ENCODE data around the gene ATXN7. TPM values are rescaled to one million over a fixed set of nuclear protein-coding genes. Genes with fewer than 3 reads are reported as not detected.

Gene ATXN7
- total RNA-seq, 2 experiments from 2014 or later, result 26.5 to 28.6 TPM

DNA sequence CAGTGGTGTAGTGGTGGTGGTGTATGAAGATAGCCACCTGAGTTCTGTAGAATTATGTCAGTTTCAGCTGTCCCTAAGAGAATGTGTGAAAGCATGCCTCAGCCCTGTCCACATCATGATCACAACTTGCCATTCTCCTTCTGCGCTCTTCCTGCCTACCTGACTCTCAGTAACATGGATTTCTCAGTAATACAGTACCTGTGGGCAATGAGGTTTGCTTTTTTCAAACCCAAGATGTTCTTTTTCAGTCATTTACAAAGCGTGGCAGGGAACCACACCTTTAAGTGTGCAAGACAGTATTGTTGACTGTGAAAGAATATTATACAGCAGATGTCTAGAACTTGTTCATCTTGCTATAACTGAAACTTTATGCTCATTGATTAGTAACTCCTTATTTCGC is 120.7 kb downstream of the ATXN7 start:
- H3K4me3 Mint-ChIP-seq, result no peak overlapping the region
- no peaks in the 10 kb centered on the region for H3K27me3 Mint-ChIP-seq
- DNase-seq, result no peak
- H3K9me3 Mint-ChIP-seq, result peaks cover 3% of the 10 kb centered on the region
- peaks cover 58% of the 10 kb centered on the region for H3K4me1 Mint-ChIP-seq
- peaks cover 53% of the 10 kb centered on the region for H3K36me3 Mint-ChIP-seq
- H3K27ac Mint-ChIP-seq, result peak overlapping the region; percentile 31

DNA sequence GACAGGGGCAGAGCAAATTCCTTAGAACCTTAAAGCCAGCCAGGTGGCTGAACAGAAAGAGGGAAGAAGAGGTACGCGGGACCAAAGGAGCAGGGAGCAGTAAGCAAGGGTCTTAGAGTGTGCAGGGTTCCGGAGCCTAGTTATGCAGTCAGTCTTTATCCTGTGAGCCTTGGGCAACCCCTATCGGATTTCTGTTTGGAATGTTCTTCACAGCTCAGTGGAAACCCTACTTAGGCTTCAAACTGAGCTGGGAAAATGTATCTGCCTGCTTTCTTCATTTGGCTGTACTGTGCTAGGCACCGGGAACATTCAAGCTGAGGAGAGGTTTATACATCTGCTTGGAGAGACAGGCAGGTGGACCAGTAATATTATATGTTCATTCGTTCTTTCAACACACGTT is 122.5 kb downstream of the ATXN7 start:
- peaks cover 44% of the 10 kb centered on the region for H3K4me1 Mint-ChIP-seq
- no peaks in the 10 kb centered on the region for H3K27me3 Mint-ChIP-seq
- peak overlapping the region; percentile 49 for H3K27ac Mint-ChIP-seq
- no peak for DNase-seq
- no peak overlapping the region for H3K4me3 Mint-ChIP-seq
- H3K36me3 Mint-ChIP-seq, result peaks cover 38% of the 10 kb centered on the region
- H3K9me3 Mint-ChIP-seq, result no peaks in the 10 kb centered on the region

DNA sequence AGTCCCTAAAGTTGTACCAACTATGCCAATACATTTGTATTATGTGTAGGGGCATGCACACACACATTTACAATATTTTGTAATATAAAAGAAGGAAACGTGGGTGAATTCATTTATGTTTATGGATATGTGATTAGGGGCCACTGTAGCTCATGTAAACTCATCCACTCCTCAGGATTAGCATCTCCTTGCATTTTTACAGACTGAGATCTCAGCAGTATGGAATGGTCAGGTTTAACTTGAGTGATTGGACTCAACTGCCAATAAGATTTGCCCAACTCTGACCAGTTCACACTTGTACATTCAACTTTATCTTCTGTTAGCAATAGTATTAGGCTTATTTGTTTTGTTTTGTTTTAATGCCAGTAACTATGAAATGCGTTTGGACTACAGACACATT is 123.2 kb downstream of the ATXN7 start:
- Mint-ChIP-seq H3K27ac (no peak overlapping the region), H3K4me3 (no peak overlapping the region), H3K4me1 (peaks cover 42% of the 10 kb centered on the region), H3K36me3 (peaks cover 36% of the 10 kb centered on the region), H3K9me3 (no peaks in the 10 kb centered on the region), H3K27me3 (no peaks in the 10 kb centered on the region)
- no peak for DNase-seq

- peak overlapping the region; percentile 35 for H3K27ac Mint-ChIP-seq
- H3K36me3 Mint-ChIP-seq, result peaks cover 29% of the 10 kb centered on the region
- peaks cover 43% of the 10 kb centered on the region for H3K4me1 Mint-ChIP-seq
These were observed 125.3 kb downstream of the ATXN7 start for GRCh38 chr3:63988943-63989342.

GRCh38 chr3:63990204-63990603 is 126.5 kb downstream of the ATXN7 start:
- no peaks in the 10 kb centered on the region for H3K9me3 Mint-ChIP-seq
- H3K27me3 Mint-ChIP-seq, result no peaks in the 10 kb centered on the region
- H3K27ac Mint-ChIP-seq, result peak overlapping the region; percentile 65
- no peak for DNase-seq
- peaks cover 45% of the 10 kb centered on the region for H3K4me1 Mint-ChIP-seq
- peaks cover 27% of the 10 kb centered on the region for H3K36me3 Mint-ChIP-seq
- no peak overlapping the region for H3K4me3 Mint-ChIP-seq

More at GRCh38 chr3:63988943-63989342, 125.3 kb downstream of the ATXN7 start:
- Mint-ChIP-seq H3K9me3 (no peaks in the 10 kb centered on the region), H3K4me3 (no peak overlapping the region), H3K27me3 (no peaks in the 10 kb centered on the region)
- no peak for DNase-seq

GRCh38 chr3:63990733-63991132 is 127.1 kb downstream of the ATXN7 start:
- H3K4me1 Mint-ChIP-seq, result peaks cover 45% of the 10 kb centered on the region
- DNase-seq, result no peak
- peak overlapping the region; percentile 65 for H3K27ac Mint-ChIP-seq
- H3K27me3 Mint-ChIP-seq, result no peaks in the 10 kb centered on the region
- peaks cover 28% of the 10 kb centered on the region for H3K36me3 Mint-ChIP-seq
- no peaks in the 10 kb centered on the region for H3K9me3 Mint-ChIP-seq
- no peak overlapping the region for H3K4me3 Mint-ChIP-seq

GRCh38 chr3:63991666-63992065 is 128.0 kb downstream of the ATXN7 start:
- Mint-ChIP-seq H3K27ac (peak overlapping the region; percentile 18), H3K9me3 (no peaks in the 10 kb centered on the region), H3K4me3 (no peak overlapping the region), H3K4me1 (peaks cover 46% of the 10 kb centered on the region), H3K27me3 (no peaks in the 10 kb centered on the region), H3K36me3 (peaks cover 32% of the 10 kb centered on the region)
- DNase-seq, result no peak

DNA sequence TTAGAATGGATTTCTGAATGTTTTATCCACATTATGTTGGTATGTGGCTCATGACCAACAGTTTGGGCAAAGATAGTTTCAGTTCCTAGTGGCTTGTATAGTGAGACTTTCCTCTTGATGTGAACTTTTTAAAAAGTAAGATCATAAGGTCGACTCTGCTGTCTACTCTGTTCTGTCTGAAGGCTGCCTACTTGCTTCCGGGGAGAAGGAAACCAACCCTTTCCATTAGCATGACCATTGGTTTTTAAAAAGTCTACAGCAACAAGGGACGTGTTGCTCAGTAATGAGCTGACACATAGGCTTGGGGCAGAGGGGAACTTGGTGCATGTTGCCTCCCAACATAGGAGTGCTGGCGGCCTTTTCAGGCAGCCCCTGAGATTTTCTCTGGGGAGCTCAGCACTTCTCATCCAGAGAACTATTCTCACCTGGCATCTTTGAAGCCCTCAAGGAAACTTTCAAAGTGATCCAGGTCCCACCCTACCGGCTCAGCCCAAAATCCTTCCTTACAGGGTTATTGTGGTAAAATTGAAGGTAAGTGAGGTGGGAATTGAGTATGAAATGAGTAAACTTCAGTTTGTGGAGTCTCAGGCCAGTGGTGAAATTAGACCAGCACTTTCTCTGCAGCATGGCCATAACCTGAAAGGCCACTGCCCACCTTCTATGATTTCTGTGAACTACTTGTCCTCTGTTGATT is 129.0 kb downstream of the ATXN7 start:
- no peak for DNase-seq
- Mint-ChIP-seq H3K36me3 (peaks cover 36% of the 10 kb centered on the region), H3K27ac (peak overlapping the region; percentile 30), H3K27me3 (no peaks in the 10 kb centered on the region), H3K9me3 (no peaks in the 10 kb centered on the region), H3K4me1 (peaks cover 48% of the 10 kb centered on the region), H3K4me3 (no peak overlapping the region)

DNA sequence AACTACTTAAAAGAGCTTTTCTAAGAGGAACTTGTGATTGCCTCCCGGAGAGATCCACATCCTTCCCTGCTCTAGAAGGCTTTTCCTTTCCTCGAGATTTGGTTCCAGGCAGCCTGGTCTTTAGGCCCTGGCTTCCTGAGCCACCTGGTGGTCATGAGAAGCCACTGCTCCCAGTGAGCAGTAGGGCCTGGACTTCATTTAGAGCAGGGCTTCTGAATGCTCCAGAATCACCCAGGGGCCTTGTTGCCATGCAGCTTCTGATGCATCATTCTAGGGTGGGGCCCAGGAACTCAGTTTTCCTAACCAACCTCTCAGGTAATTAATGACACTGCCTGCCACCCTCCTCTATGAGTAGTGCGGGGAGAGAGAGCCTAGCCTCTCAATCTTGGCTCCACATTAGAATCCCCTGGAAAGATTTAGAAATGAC is 130.0 kb downstream of the ATXN7 start:
- Mint-ChIP-seq H3K27ac (peak overlapping the region; percentile 64), H3K4me3 (no peak overlapping the region), H3K36me3 (peaks cover 35% of the 10 kb centered on the region), H3K4me1 (peaks cover 50% of the 10 kb centered on the region), H3K27me3 (no peaks in the 10 kb centered on the region), H3K9me3 (no peaks in the 10 kb centered on the region)
- DNase-seq, result peak; percentile 41

GRCh38 chr3:63995086-63995485 is 131.4 kb downstream of the ATXN7 start:
- peaks cover 47% of the 10 kb centered on the region for H3K4me1 Mint-ChIP-seq
- no peak overlapping the region for H3K4me3 Mint-ChIP-seq
- H3K36me3 Mint-ChIP-seq, result peaks cover 35% of the 10 kb centered on the region
- no peaks in the 10 kb centered on the region for H3K27me3 Mint-ChIP-seq
- H3K27ac Mint-ChIP-seq, result peak overlapping the region; percentile 78
- DNase-seq, result no peak
- no peaks in the 10 kb centered on the region for H3K9me3 Mint-ChIP-seq

DNA sequence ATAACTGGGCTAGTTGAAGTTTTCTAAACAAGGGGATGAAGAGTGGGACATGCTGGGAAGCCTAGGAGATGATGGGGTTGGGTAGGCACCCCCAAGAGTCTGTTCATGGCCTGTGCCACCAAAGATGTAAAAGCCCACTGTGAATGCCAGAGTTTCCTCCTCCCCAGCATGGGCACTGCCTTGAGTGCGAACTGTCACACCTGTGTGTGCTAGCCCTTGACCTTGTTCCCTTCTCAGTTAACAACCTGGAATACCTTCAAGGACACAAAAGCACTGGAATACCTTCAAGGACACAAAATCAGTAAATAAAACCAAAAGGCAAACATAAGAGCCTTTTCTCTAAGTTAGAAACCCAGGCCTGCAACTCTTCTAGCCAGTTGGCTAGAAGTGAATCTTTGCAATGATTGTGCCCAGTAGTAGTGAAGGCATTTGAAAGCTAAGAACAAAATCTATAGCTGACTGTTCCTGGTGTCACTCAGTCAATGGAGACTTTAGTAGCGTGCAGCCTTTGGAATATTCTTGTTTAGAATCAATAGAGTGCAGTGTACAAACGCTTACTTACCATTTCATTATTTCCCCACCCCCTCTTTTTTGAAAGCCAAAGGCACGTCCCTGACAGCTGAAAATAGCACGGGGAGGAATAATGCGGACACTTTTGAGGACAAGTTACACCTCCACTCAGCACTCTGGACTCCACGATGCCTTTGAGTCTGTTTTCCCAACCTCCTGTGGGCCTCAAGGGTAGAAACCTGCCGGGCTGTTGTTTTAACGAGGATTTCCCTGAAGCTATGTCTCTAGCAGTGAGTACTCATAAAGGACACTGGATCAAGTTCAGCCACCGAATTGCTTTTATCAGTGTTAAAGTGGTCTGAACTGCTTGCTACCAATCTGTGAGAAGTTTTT is 135.4 kb downstream of the ATXN7 start:
- no peak overlapping the region for H3K27ac Mint-ChIP-seq
- H3K27me3 Mint-ChIP-seq, result no peaks in the 10 kb centered on the region
- peaks cover 36% of the 10 kb centered on the region for H3K36me3 Mint-ChIP-seq
- no peaks in the 10 kb centered on the region for H3K9me3 Mint-ChIP-seq
- H3K4me1 Mint-ChIP-seq, result peaks cover 27% of the 10 kb centered on the region
- H3K4me3 Mint-ChIP-seq, result no peak overlapping the region
- DNase-seq, result no peak

GRCh38 chr3:64000453-64001055 is 136.9 kb downstream of the ATXN7 start:
- Mint-ChIP-seq H3K4me3 (no peak overlapping the region), H3K27me3 (no peaks in the 10 kb centered on the region), H3K27ac (no peak overlapping the region), H3K9me3 (no peaks in the 10 kb centered on the region), H3K4me1 (peaks cover 18% of the 10 kb centered on the region), H3K36me3 (peaks cover 27% of the 10 kb centered on the region)
- no peak for DNase-seq

- no peak for DNase-seq
- H3K27me3 Mint-ChIP-seq, result no peaks in the 10 kb centered on the region
- H3K36me3 Mint-ChIP-seq, result peaks cover 11% of the 10 kb centered on the region
- no peak overlapping the region for H3K4me3 Mint-ChIP-seq
- H3K4me1 Mint-ChIP-seq, result peaks cover 13% of the 10 kb centered on the region
- H3K27ac Mint-ChIP-seq, result peak overlapping the region; percentile 40
- no peaks in the 10 kb centered on the region for H3K9me3 Mint-ChIP-seq
These were observed 138.6 kb downstream of the ATXN7 start for GRCh38 chr3:64002233-64002632.

DNA sequence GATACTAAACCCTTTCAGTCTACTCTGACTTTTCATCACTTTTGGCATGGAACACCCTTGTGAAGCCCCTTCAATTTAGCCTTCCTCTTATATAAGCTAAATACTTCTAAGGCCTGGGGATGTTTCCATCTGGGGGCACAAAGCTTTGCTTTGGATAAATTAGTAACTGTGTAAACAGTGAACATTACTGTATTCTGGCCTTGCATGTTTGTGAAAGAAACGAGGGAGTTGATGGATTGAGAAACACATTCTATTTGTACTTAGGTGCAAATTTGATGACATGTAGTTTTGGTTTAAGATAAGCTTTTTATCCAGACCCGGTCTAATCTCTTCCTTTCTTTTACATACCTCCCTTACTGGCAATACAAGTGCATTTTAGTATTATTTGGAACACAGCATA is 139.9 kb downstream of the ATXN7 start:
- Mint-ChIP-seq H3K27me3 (no peaks in the 10 kb centered on the region), H3K27ac (no peak overlapping the region), H3K9me3 (no peaks in the 10 kb centered on the region), H3K4me3 (no peak overlapping the region), H3K4me1 (peaks cover 13% of the 10 kb centered on the region), H3K36me3 (peaks cover 10% of the 10 kb centered on the region)
- no peak for DNase-seq

- Mint-ChIP-seq H3K27me3 (no peaks in the 10 kb centered on the region), H3K4me1 (peaks cover 32% of the 10 kb centered on the region), H3K4me3 (no peak overlapping the region), H3K9me3 (no peaks in the 10 kb centered on the region), H3K27ac (no peak overlapping the region), H3K36me3 (peaks cover 27% of the 10 kb centered on the region)
- no peak for DNase-seq
These were observed 144.3 kb downstream of the ATXN7 start for GRCh38 chr3:64008017-64008416.
